H1 (cell line): ENCODE data around the gene ARHGEF38. TPM values are rescaled to one million over a fixed set of nuclear protein-coding genes. Genes with fewer than 3 reads are reported as not detected.

Experiments
- CTCF ChIA-PET: fragments of 300-600 bp; sonication (Branson Sonifier 250); formaldehyde crosslinking; loops from one replicate; lab custom pipeline; 2021; ENCODE audit not compliant: partially characterized antibody; lab: Charles Lee
- POLR2A ChIA-PET: fragments of 300-600 bp; sonication (Branson Sonifier 250); formaldehyde crosslinking; loops from one replicate; lab custom pipeline; 2021; ENCODE audit warnings: inconsistent platforms; ENCODE audit not compliant: partially characterized antibody; lab: Charles Lee
- DNase-seq, 2 experiments: peaks; one replicate each; pipeline versions ENCODE4 v3.0.0 to v3.0.0-alpha.2; 2010 to 2022; ENCODE audit warnings: low spot score in 2 of 2, low read depth in 1 of 2, mixed read lengths in 1 of 2
- FAIRE-seq: peaks from 2 replicates; lab custom pipeline; 2011; peaks lifted over from hg19 to GRCh38; lab: Jason Lieb, UNC
- H2AFZ ChIP-seq: 2 replicates; pipeline ENCODE4 v1.8.1; 2012; ENCODE audit warnings: low read length, inconsistent platforms
- H2AK5ac ChIP-seq: 2 replicates; pipeline ENCODE4 v1.6.1; 2013; ENCODE audit warnings: low read depth, low read length
- H2BK120ac ChIP-seq: replicated peaks from 2 replicates; pipeline ENCODE3; 2013; ENCODE audit warnings: low read depth, low read length, inconsistent platforms
- H2BK12ac ChIP-seq: 2 replicates; pipeline ENCODE4 v1.6.1; 2013; ENCODE audit warnings: low read depth, low read length
- H2BK15ac ChIP-seq: 2 replicates; pipeline ENCODE4 v1.6.1; 2013; ENCODE audit warnings: low read length
- H2BK20ac ChIP-seq: 2 replicates; pipeline ENCODE4 v1.6.1; 2013; ENCODE audit warnings: low read length
- H2BK5ac ChIP-seq: 2 replicates; pipeline ENCODE4 v1.6.1; 2013; ENCODE audit warnings: low read depth, low read length
- H3K14ac ChIP-seq: 2 replicates; pipeline ENCODE4 v1.6.1; 2013; ENCODE audit warnings: inconsistent platforms; ENCODE audit not compliant: insufficient read length
- H3K18ac ChIP-seq: 2 replicates; pipeline ENCODE4 v1.6.1; 2013; ENCODE audit warnings: low read length; ENCODE audit errors: extremely low read depth
- H3K23ac ChIP-seq: 2 replicates; pipeline ENCODE4 v1.6.1; 2013; ENCODE audit warnings: inconsistent platforms; ENCODE audit not compliant: insufficient read length
- H3K23me2 ChIP-seq: 2 replicates; pipeline ENCODE4 v1.6.1; 2013; ENCODE audit warnings: low read depth, low read length
- H3K27ac ChIP-seq: 2 replicates; pipeline ENCODE4 v1.6.1; 2011; ENCODE audit warnings: low read depth, low read length, inconsistent platforms
- H3K27me3 ChIP-seq, 4 experiments: replicated peaks in 1 of 4; 1 replicate in 1 of 4; 2 replicates in 3 of 4; pipeline versions ENCODE4 v1.6.1 to v1.8.1; 2011 to 2013; ENCODE audit warnings: low read length in 3 of 4, mild to moderate bottlenecking in 3 of 4, inconsistent platforms in 2 of 4, mixed read lengths in 2 of 4, moderate library complexity in 1 of 4; ENCODE audit not compliant: control insufficient read depth in 3 of 4, insufficient read depth in 3 of 4; ENCODE audit errors: extremely low read depth in 1 of 4
- H3K36me3 ChIP-seq, 4 experiments: 2 replicates each; pipeline versions ENCODE4 v1.6.1 to v1.8.1; 2011 to 2013; ENCODE audit warnings: mild to moderate bottlenecking in 4 of 4, low read length in 3 of 4, moderate library complexity in 2 of 4, control low read depth in 1 of 4, inconsistent platforms in 1 of 4; ENCODE audit not compliant: insufficient read depth in 4 of 4, control insufficient read depth in 2 of 4
- H3K4ac ChIP-seq: replicated peaks from 2 replicates; pipeline ENCODE3; 2013; ENCODE audit warnings: low read length, low read depth, mixed read lengths, inconsistent platforms; ENCODE audit not compliant: insufficient read length
- H3K4me1 ChIP-seq, 4 experiments: replicated peaks in 1 of 4; 1 replicate in 1 of 4; 2 replicates in 3 of 4; pipeline versions ENCODE4 v1.6.1 to v1.8.1; 2011 to 2013; ENCODE audit warnings: low read length in 3 of 4, inconsistent platforms in 2 of 4, mixed read lengths in 1 of 4; ENCODE audit not compliant: insufficient read depth in 4 of 4, control insufficient read depth in 3 of 4
- H3K4me2 ChIP-seq, 2 experiments: 2 replicates each; pipeline versions ENCODE4 v1.6.1 to v1.8.1; 2011 to 2013; ENCODE audit warnings: low read depth in 2 of 2, low read length in 2 of 2, control low read depth in 1 of 2, inconsistent platforms in 1 of 2, mild to moderate bottlenecking in 1 of 2; ENCODE audit not compliant: insufficient read depth in 1 of 2
- H3K4me3 ChIP-seq, 4 experiments: fragments of 200-600, 300-600 bp in 1 of 4; sonication (generic), shearing (Covaris generic), sonication (Bioruptor Twin) in 1 of 4; 2 replicates each; pipeline versions ENCODE4 v1.5.1 to v1.8.1; 2011 to 2016; ENCODE audit warnings: low read length in 4 of 4, low read depth in 3 of 4, control low read depth in 2 of 4, inconsistent platforms in 2 of 4, mild to moderate bottlenecking in 2 of 4, mixed read lengths in 1 of 4, moderate library complexity in 1 of 4; ENCODE audit not compliant: insufficient read depth in 2 of 4; ENCODE audit errors: extremely low read depth in 1 of 4
- H3K56ac ChIP-seq: replicated peaks from 2 replicates; pipeline ENCODE3; 2013; ENCODE audit warnings: low read depth, mild to moderate bottlenecking, mixed read lengths, low read length, inconsistent platforms; ENCODE audit not compliant: insufficient read length
- H3K79me1 ChIP-seq: 2 replicates; pipeline ENCODE4 v1.6.1; 2013; ENCODE audit warnings: low read depth, low read length, control low read depth
- H3K79me2 ChIP-seq, 2 experiments: 2 replicates each; pipeline versions ENCODE4 v1.6.1 to v1.8.1; 2012 to 2013; ENCODE audit warnings: low read length in 2 of 2, mild to moderate bottlenecking in 2 of 2, inconsistent platforms in 1 of 2; ENCODE audit not compliant: insufficient read depth in 2 of 2, control insufficient read depth in 1 of 2
- H3K9ac ChIP-seq, 4 experiments: replicated peaks in 1 of 4; 1 replicate in 1 of 4; 2 replicates in 3 of 4; pipeline versions ENCODE4 v1.6.1 to v1.8.1; 2011 to 2013; ENCODE audit warnings: low read depth in 3 of 4, low read length in 3 of 4, control low read depth in 2 of 4, mild to moderate bottlenecking in 2 of 4, moderate library complexity in 2 of 4, inconsistent platforms in 1 of 4; ENCODE audit errors: extremely low read depth in 1 of 4
- H3K9me3 ChIP-seq, 2 experiments: 2 replicates each; pipeline versions ENCODE4 v1.6.1 to v1.8.1; 2012 to 2013; ENCODE audit warnings: mild to moderate bottlenecking in 2 of 2, moderate library complexity in 2 of 2, control low read depth in 1 of 2, inconsistent platforms in 1 of 2, low read depth in 1 of 2, low read length in 1 of 2, mixed read lengths in 1 of 2; ENCODE audit not compliant: insufficient read depth in 2 of 2
- H4K20me1 ChIP-seq, 2 experiments: replicated peaks in 1 of 2; 2 replicates each; pipeline versions ENCODE3 to v1.8.1; 2011 to 2013; ENCODE audit warnings: inconsistent platforms in 2 of 2, low read length in 2 of 2, mild to moderate bottlenecking in 1 of 2; ENCODE audit not compliant: insufficient read depth in 2 of 2, control insufficient read depth in 1 of 2
- H4K5ac ChIP-seq: 2 replicates; pipeline ENCODE4 v1.6.1; 2013; ENCODE audit warnings: low read length, low read depth, mixed read lengths, inconsistent platforms; ENCODE audit not compliant: insufficient read length
- H4K8ac ChIP-seq: 2 replicates; pipeline ENCODE4 v1.8.0; 2013; ENCODE audit warnings: mild to moderate bottlenecking, moderate library complexity, low read length, inconsistent platforms; ENCODE audit not compliant: insufficient read depth; ENCODE audit errors: extremely low read depth
- H4K91ac ChIP-seq: replicated peaks from 2 replicates; pipeline ENCODE3; 2013; ENCODE audit warnings: low read length, mixed read lengths, inconsistent platforms; ENCODE audit not compliant: insufficient read length
- CEBPB ChIP-seq: IDR thresholded peaks from 2 replicates; pipeline ENCODE4 v1.6.1; 2012; ENCODE audit warnings: low read depth, low read length
- CHD1 ChIP-seq: IDR thresholded peaks from 2 replicates; pipeline ENCODE4 v1.6.1; 2012; ENCODE audit warnings: low read depth, low read length, improper control_type of control experiment
- EZH2 ChIP-seq: fragments of 200-600 bp; sonication (generic); IDR thresholded peaks from 2 replicates; pipeline ENCODE4 v1.7.1; 2012; ENCODE audit warnings: low read depth, mild to moderate bottlenecking, moderate library complexity, low read length, inconsistent platforms; ENCODE audit not compliant: severe bottlenecking
- GTF2F1 ChIP-seq: IDR thresholded peaks from 2 replicates; pipeline ENCODE4 v1.6.1; 2012; ENCODE audit warnings: low read depth, low read length, improper control_type of control experiment, borderline replicate concordance
- HDAC6 ChIP-seq: IDR thresholded peaks from one replicate; pipeline ENCODE4 v1.7.1; 2012; ENCODE audit warnings: low read depth, mild to moderate bottlenecking, inconsistent platforms, low read length, moderate library complexity
- JUND ChIP-seq: IDR thresholded peaks from 2 replicates; pipeline ENCODE4 v1.6.1; 2011; ENCODE audit warnings: mild to moderate bottlenecking, improper control_type of control experiment, low read length
- KDM4A ChIP-seq: IDR thresholded peaks from one replicate; pipeline ENCODE4 v1.7.1; 2012; ENCODE audit warnings: low read depth, mild to moderate bottlenecking, moderate library complexity, low read length, inconsistent platforms; ENCODE audit not compliant: severe bottlenecking
- MAX ChIP-seq: IDR thresholded peaks from 2 replicates; pipeline ENCODE4 v1.6.1; 2012; ENCODE audit warnings: inconsistent platforms
- SIN3A ChIP-seq, 2 experiments: IDR thresholded peaks in 1 of 2; conservative IDR thresholded peaks in 1 of 2; 2 replicates each; pipeline ENCODE4 v1.6.1; 2011 to 2012; ENCODE audit warnings: low read length in 2 of 2, improper control_type of control experiment in 1 of 2, low read depth in 1 of 2, mild to moderate bottlenecking in 1 of 2
- SRF ChIP-seq: IDR thresholded peaks from 2 replicates; pipeline ENCODE4 v1.6.1; 2011; ENCODE audit warnings: mild to moderate bottlenecking, low read depth, low read length, moderate library complexity
- TCF12 ChIP-seq: IDR thresholded peaks from 2 replicates; pipeline ENCODE4 v1.6.1; 2011; ENCODE audit warnings: low read depth, mild to moderate bottlenecking, low read length
- WGBS, 2 experiments: shearing (Covaris generic) in 1 of 2; methylation state at CpG; one replicate each; pipeline versions ENCODE4 v1.1.6 to v1.1.7; 2013 to 2015; ENCODE audit warnings: low lambda C conversion rate in 2 of 2, mixed read lengths in 2 of 2, inconsistent platforms in 1 of 2, low coverage in 1 of 2, missing lambda C conversion rate in 1 of 2; ENCODE audit not compliant: insufficient replicate concordance in 2 of 2, insufficient coverage in 1 of 2, insufficient read length in 1 of 2; ENCODE audit errors: extremely low coverage in 1 of 2, missing lambda C conversion rate in 1 of 2; 5-methylcytosine and 5-hydroxymethylcytosine counted together
- polyA plus RNA-seq, 7 experiments: library from polyadenylated mRNA; depleted of rRNA in 3 of 7; stranded (reverse) in 5 of 7; unstranded in 2 of 7; fragments of >200 nt in 5 of 7; fragments of 200-250 nt in 2 of 7; gene quantifications; 1 replicate in 5 of 7; 2 replicates in 1 of 7; 4 replicates in 1 of 7; pipeline versions ENCODE4 v1.2.1 to v1.2.3, GENCODE V29; 2011 to 2013; ENCODE audit warnings: missing spikeins in 2 of 7, mixed read lengths in 2 of 7
- total RNA-seq: library from RNA; stranded (reverse); fragmentation: NEBNext Ultra II Directional; extraction: Animal tissue kit (Norgen Biotek cat#: 25700); gene quantifications from 2 replicates; pipeline ENCODE4 v1.2.1, GENCODE V29; 2021

Gene ARHGEF38
- total and polyA plus RNA-seq, 2 of the 8 experiments (the other 6 are each of a cell fraction or from before 2014, with no cell fraction given) = not detected

- Histone ChIP-seq H3K9ac (no peak overlapping the region), H3K27ac (no peak overlapping the region), H3K23ac (no peak overlapping the region), H4K5ac (no peak overlapping the region), H3K79me1 (no peaks in the 10 kb centered on the region), H3K4me1 (no peaks in the 10 kb centered on the region), H3K56ac (no peak overlapping the region)
- POLR2A ChIA-PET = no interaction called here
- WGBS, 2 experiments = 89% methylated on average over 4 of the region's 4 CpGs; no CpG with 5 or more reads in 1 of the 2 experiments
- TF ChIP-seq SRF (no peak), KDM4A (no peak), JUND (no peak), HDAC6 (no peak), GTF2F1 (no peak), CEBPB (no peak), EZH2 (no peak), CHD1 (no peak), SIN3A (conservative IDR thresholded peaks at IDR 0.05 in 1 of 2, IDR thresholded peaks at IDR 0.05 in 1 of 2; ENCODE audit: low read depth in 1 of 2, low read length in 2 of 2) (no peak), MAX (no peak), TCF12 (no peak)
- TF ChIP-seq, all 59 proteins: peak for 0
- Histone ChIP-seq H2BK15ac (no peak overlapping the region), H2BK12ac (no peak overlapping the region), H3K23me2 (no peaks in the 10 kb centered on the region), H4K8ac (no peak overlapping the region), H3K27me3 (no peaks in the 10 kb centered on the region), H4K20me1 (no peaks in the 10 kb centered on the region), H2AK5ac (no peak overlapping the region), H3K79me2 (no peaks in the 10 kb centered on the region), H3K18ac (no peak overlapping the region), H4K91ac (no peak overlapping the region), H2BK120ac (no peak overlapping the region), H3K4ac (no peak overlapping the region), H2BK20ac (no peak overlapping the region), H3K4me3 (no peak overlapping the region), H2AFZ (no peak overlapping the region), H2BK5ac (no peak overlapping the region), H3K36me3 (no peaks in the 10 kb centered on the region), H3K4me2 (no peak overlapping the region), H3K14ac (no peak overlapping the region), H3K9me3 (no peaks in the 10 kb centered on the region)
- CTCF ChIA-PET = interaction anchor here (1.3 to 4.3 kb wide), 3 partner anchors 7 to 103 kb away, joined by 4 to 24 read pairs (median 5); no protein-coding TSS in a partner anchor
- no peak for DNase-seq
- FAIRE-seq = no peak
Measured at GRCh38 chr4:105624530-105624929, 72.1 kb downstream of the ARHGEF38 start.
